NB4 (cell line): Measurements from ENCODE around the gene TMEM164.
A peak's percentile ranks its signal among the peaks of the same experiment; 100 is the strongest.

Experiments
- DNase-seq: peaks from one replicate; pipeline ENCODE4 v3.0.0; 2010; ENCODE audit warnings: low read depth
- H3K4me3 ChIP-seq: one replicate; pipeline ENCODE4 v1.5.1; 2011; ENCODE audit warnings: mild to moderate bottlenecking, low read depth, low read length, moderate library complexity
- CTCF ChIP-seq: IDR thresholded peaks from one replicate; pipeline ENCODE4 v1.5.1; 2012; ENCODE audit warnings: low read depth, low read length
- MAX ChIP-seq: IDR thresholded peaks from 2 replicates; pipeline ENCODE4 v1.6.1; 2011; ENCODE audit warnings: low read depth, low read length
- MYC ChIP-seq: IDR thresholded peaks from 2 replicates; pipeline ENCODE4 v1.6.1; 2011; ENCODE audit warnings: low read depth, low read length
- POLR2A ChIP-seq: IDR thresholded peaks from 2 replicates; pipeline ENCODE4 v1.6.1; 2011; ENCODE audit warnings: mild to moderate bottlenecking; ENCODE audit not compliant: insufficient read length; ENCODE audit errors: extremely low read depth

Gene TMEM164

GRCh38 chrX:110000847-110001713 is 1.8 kb upstream of the TMEM164 start:
- TF ChIP-seq MYC (no peak), MAX (no peak), POLR2A (no peak), CTCF (no peak)
- DNase-seq: no peak
- H3K4me3 ChIP-seq: no peak overlapping the region

GRCh38 chrX:110001740-110002299 is 1.1 kb upstream of the TMEM164 start:
- no peak for TF ChIP-seq MYC
- TF ChIP-seq CTCF: no peak
- no peak for TF ChIP-seq POLR2A
- no peak for TF ChIP-seq MAX
- DNase-seq: peak; percentile 53
- H3K4me3 ChIP-seq: peak overlapping the region; percentile 36

- H3K4me3 ChIP-seq: peak overlapping the region; percentile 77
- DNase-seq: peak; percentile 51
- TF ChIP-seq MYC (no peak), POLR2A (no peak), MAX (no peak), CTCF (no peak)
Observed at GRCh38 chrX:110003167-110004156, 548 bp downstream of the TMEM164 start.

GRCh38 chrX:110004215-110004614 is 1.3 kb downstream of the TMEM164 start:
- no peak for DNase-seq
- H3K4me3 ChIP-seq: peak overlapping the region; percentile 77
- TF ChIP-seq MYC (no peak), CTCF (no peak), MAX (no peak)

GRCh38 chrX:110004731-110005369 is 1.9 kb downstream of the TMEM164 start:
- TF ChIP-seq MAX: no peak
- no peak for TF ChIP-seq CTCF
- TF ChIP-seq MYC: no peak
- no peak for TF ChIP-seq POLR2A

More at GRCh38 chrX:110004731-110005369, 1.9 kb downstream of the TMEM164 start:
- H3K4me3 ChIP-seq: peak overlapping the region; percentile 77
- DNase-seq: no peak
